HEK293 (cell line): ENCODE data around the gene WNT11.

Experiments used
- CTCF ChIA-PET: fragments of 350-600 bp; formaldehyde crosslinking; extraction: SDS; loops from one replicate; lab custom pipeline; 2021; ENCODE audit warnings: antibody characterized with exemption; lab: Yijun Ruan, JAX
- POLR2A ChIA-PET: fragments of 300-600 bp; formaldehyde crosslinking; extraction: SDS; loops from one replicate; lab custom pipeline; 2020; ENCODE audit warnings: antibody characterized with exemption, inconsistent platforms; lab: Yijun Ruan, JAX
- H3K27ac ChIP-seq: fragments of 200-500 bp; sonication (Bioruptor generic); 2 replicates; pipeline ENCODE4 v1.5.1; 2014; ENCODE audit warnings: low read depth, low read length, control low read depth, inconsistent platforms; ENCODE audit errors: extremely low read depth
- H3K36me3 ChIP-seq, 2 experiments: fragments of 200-500 bp in 1 of 2; sonication (Bioruptor generic) in 1 of 2; 1 replicate in 1 of 2; 2 replicates in 1 of 2; pipeline ENCODE4 v1.5.1; 2014 to 2017; ENCODE audit warnings: inconsistent platforms in 2 of 2, low read length in 2 of 2; ENCODE audit not compliant: control insufficient read depth in 2 of 2, insufficient read depth in 1 of 2
- H3K4me1 ChIP-seq: fragments of 200-500 bp; sonication (Bioruptor generic); 2 replicates; pipeline ENCODE4 v1.5.1; 2014; ENCODE audit warnings: mild to moderate bottlenecking, low read length, inconsistent platforms; ENCODE audit not compliant: control insufficient read depth, insufficient read depth
- H3K4me3 ChIP-seq: 2 replicates; pipeline ENCODE4 v1.5.1; 2011; ENCODE audit warnings: low read depth, mild to moderate bottlenecking, control low read depth, low read length, moderate library complexity
- H3K9me3 ChIP-seq: fragments of 200-500 bp; sonication (Bioruptor generic); 2 replicates; pipeline ENCODE4 v1.5.1; 2014; ENCODE audit warnings: low read depth, low read length, inconsistent platforms; ENCODE audit not compliant: control insufficient read depth, insufficient read depth
- GLI4 ChIP-seq: fragments of 450-650 bp; formaldehyde crosslinking; IDR thresholded peaks from 2 replicates; pipeline ENCODE4 v1.5.1; 2016; ENCODE audit warnings: missing biosample characterization, missing genetic modification characterization
- GLIS1 ChIP-seq: fragments of 450-650 bp; formaldehyde crosslinking; IDR thresholded peaks from 2 replicates; pipeline ENCODE4 v1.5.1; 2016; ENCODE audit warnings: missing biosample characterization, missing genetic modification characterization
- HOXA7 ChIP-seq: sonication (generic); formaldehyde crosslinking; IDR thresholded peaks from 2 replicates; pipeline ENCODE4 v1.8.1; 2022; ENCODE audit warnings: missing genetic modification reagents, borderline replicate concordance
- OSR2 ChIP-seq: fragments of 450-650 bp; formaldehyde crosslinking; IDR thresholded peaks from 2 replicates; pipeline ENCODE4 v1.5.1; 2016; ENCODE audit warnings: missing biosample characterization, missing genetic modification characterization
- REPIN1 ChIP-seq: fragments of 450-650 bp; formaldehyde crosslinking; IDR thresholded peaks from 2 replicates; pipeline ENCODE4 v1.5.1; 2017; ENCODE audit warnings: missing biosample characterization, missing genetic modification characterization, low read depth
- SETDB1 ChIP-seq: IDR thresholded peaks from one replicate; pipeline ENCODE4 v1.6.1; 2017; ENCODE audit warnings: mild to moderate bottlenecking, low read length, moderate library complexity, mixed read lengths; ENCODE audit not compliant: insufficient read length
- YY1 ChIP-seq: fragments of 450-650 bp; formaldehyde crosslinking; IDR thresholded peaks from 2 replicates; pipeline ENCODE4 v1.5.1; 2018; ENCODE audit warnings: missing biosample characterization, missing genetic modification characterization
- ZBTB20 ChIP-seq: fragments of 450-650 bp; formaldehyde crosslinking; IDR thresholded peaks from 2 replicates; pipeline ENCODE4 v1.5.1; 2016; ENCODE audit warnings: missing biosample characterization, missing genetic modification characterization
- ZNF146 ChIP-seq: fragments of 450-650 bp; formaldehyde crosslinking; IDR thresholded peaks from 2 replicates; pipeline ENCODE4 v1.5.1; 2016; ENCODE audit warnings: missing biosample characterization, missing genetic modification characterization
- ZNF169 ChIP-seq: fragments of 450-650 bp; formaldehyde crosslinking; IDR thresholded peaks from 2 replicates; pipeline ENCODE4 v1.5.1; 2016; ENCODE audit warnings: missing biosample characterization, missing genetic modification characterization
- ZNF214 ChIP-seq: fragments of 450-650 bp; formaldehyde crosslinking; IDR thresholded peaks from 2 replicates; pipeline ENCODE4 v1.5.1; 2017; ENCODE audit warnings: missing biosample characterization, mild to moderate bottlenecking, missing genetic modification characterization, borderline replicate concordance
- ZNF248 ChIP-seq: fragments of 450-650 bp; formaldehyde crosslinking; IDR thresholded peaks from 2 replicates; pipeline ENCODE4 v1.5.1; 2017; ENCODE audit warnings: missing biosample characterization, missing genetic modification characterization
- ZNF274 ChIP-seq, 2 experiments: fragments of 200-500 bp in 1 of 2; fragments of 450-650 bp in 1 of 2; sonication (Bioruptor generic) in 1 of 2; formaldehyde crosslinking in 1 of 2; IDR thresholded peaks; 2 replicates each; pipeline versions ENCODE4 v1.5.1 to v1.6.1; 2014 to 2016; ENCODE audit warnings: borderline replicate concordance in 1 of 2, inconsistent platforms in 1 of 2, low read length in 1 of 2, missing biosample characterization in 1 of 2, missing genetic modification characterization in 1 of 2
- ZNF324 ChIP-seq: fragments of 450-650 bp; formaldehyde crosslinking; IDR thresholded peaks from 2 replicates; pipeline ENCODE4 v1.5.1; 2016; ENCODE audit warnings: missing biosample characterization, missing genetic modification characterization
- ZNF350 ChIP-seq: fragments of 450-650 bp; formaldehyde crosslinking; IDR thresholded peaks from 2 replicates; pipeline ENCODE4 v1.5.0; 2017; ENCODE audit warnings: missing biosample characterization, mild to moderate bottlenecking, missing genetic modification characterization
- ZNF426 ChIP-seq: fragments of 450-650 bp; formaldehyde crosslinking; IDR thresholded peaks from 2 replicates; pipeline ENCODE4 v1.5.1; 2017; ENCODE audit warnings: missing biosample characterization, missing genetic modification characterization, mild to moderate bottlenecking, inconsistent platforms, moderate library complexity
- ZNF501 ChIP-seq: fragments of 450-650 bp; formaldehyde crosslinking; IDR thresholded peaks from 2 replicates; pipeline ENCODE4 v1.5.1; 2016; ENCODE audit warnings: missing biosample characterization, missing genetic modification characterization
- ZNF571 ChIP-seq: fragments of 450-650 bp; formaldehyde crosslinking; IDR thresholded peaks from 2 replicates; pipeline ENCODE4 v1.5.0; 2017; ENCODE audit warnings: missing biosample characterization, missing genetic modification characterization
- ZNF585B ChIP-seq: fragments of 450-650 bp; formaldehyde crosslinking; IDR thresholded peaks from 2 replicates; pipeline ENCODE4 v1.5.1; 2016; ENCODE audit warnings: missing biosample characterization, missing genetic modification characterization
- ZNF596 ChIP-seq: fragments of 450-650 bp; IDR thresholded peaks from 2 replicates; pipeline ENCODE4 v1.5.0; 2018; ENCODE audit warnings: missing biosample characterization, mild to moderate bottlenecking, missing genetic modification characterization, moderate library complexity
- ZNF600 ChIP-seq: fragments of 450-650 bp; formaldehyde crosslinking; IDR thresholded peaks from 2 replicates; pipeline ENCODE4 v1.5.1; 2016; ENCODE audit warnings: missing biosample characterization, missing genetic modification characterization
- ZNF658 ChIP-seq: fragments of 450-650 bp; formaldehyde crosslinking; IDR thresholded peaks from 2 replicates; pipeline ENCODE4; 2016; ENCODE audit warnings: missing biosample characterization, missing genetic modification characterization
- ZSCAN23 ChIP-seq: fragments of 450-650 bp; formaldehyde crosslinking; IDR thresholded peaks from 2 replicates; pipeline ENCODE4 v1.5.1; 2016; ENCODE audit warnings: missing biosample characterization, missing genetic modification characterization
- ZXDB ChIP-seq: fragments of 450-650 bp; formaldehyde crosslinking; IDR thresholded peaks from 2 replicates; pipeline ENCODE4 v1.5.1; 2016; ENCODE audit warnings: missing biosample characterization, missing genetic modification characterization
- TF ChIP-seq, protein P1 (sequence below): fragments of 450-650 bp; formaldehyde crosslinking; IDR thresholded peaks from 2 replicates; pipeline ENCODE4 v1.5.1; 2016; ENCODE audit warnings: missing biosample characterization, missing genetic modification characterization, borderline replicate concordance
- TF ChIP-seq, protein P2 (sequence below): fragments of 450-650 bp; formaldehyde crosslinking; optimal IDR thresholded peaks from 2 replicates; pipeline ENCODE3; 2016; ENCODE audit warnings: missing biosample characterization, mild to moderate bottlenecking, missing genetic modification characterization
- TF ChIP-seq, protein P3 (sequence below): fragments of 450-650 bp; formaldehyde crosslinking; IDR thresholded peaks from 2 replicates; pipeline ENCODE4 v1.5.1; 2017; ENCODE audit warnings: missing biosample characterization, mild to moderate bottlenecking, missing genetic modification characterization, moderate library complexity
- TF ChIP-seq, protein P4 (sequence below): fragments of 450-650 bp; formaldehyde crosslinking; IDR thresholded peaks from 2 replicates; pipeline ENCODE4 v1.5.1; 2017; ENCODE audit warnings: missing biosample characterization, missing genetic modification characterization

The WNT11 gene

GRCh38 chr11:76161261-76161961 lies 44.9 kb downstream of the WNT11 start (continued):
- no peak for TF ChIP-seq ZNF324 (tag by site-specific recombination)
- TF ChIP-seq, protein P1, sequence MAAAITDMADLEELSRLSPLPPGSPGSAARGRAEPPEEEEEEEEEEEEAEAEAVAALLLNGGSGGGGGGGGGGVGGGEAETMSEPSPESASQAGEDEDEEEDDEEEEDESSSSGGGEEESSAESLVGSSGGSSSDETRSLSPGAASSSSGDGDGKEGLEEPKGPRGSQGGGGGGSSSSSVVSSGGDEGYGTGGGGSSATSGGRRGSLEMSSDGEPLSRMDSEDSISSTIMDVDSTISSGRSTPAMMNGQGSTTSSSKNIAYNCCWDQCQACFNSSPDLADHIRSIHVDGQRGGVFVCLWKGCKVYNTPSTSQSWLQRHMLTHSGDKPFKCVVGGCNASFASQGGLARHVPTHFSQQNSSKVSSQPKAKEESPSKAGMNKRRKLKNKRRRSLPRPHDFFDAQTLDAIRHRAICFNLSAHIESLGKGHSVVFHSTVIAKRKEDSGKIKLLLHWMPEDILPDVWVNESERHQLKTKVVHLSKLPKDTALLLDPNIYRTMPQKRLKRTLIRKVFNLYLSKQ (tag by site-specific recombination) = no peak
- TF ChIP-seq SETDB1 = no peak
- no peak for TF ChIP-seq GLI4 (tag by site-specific recombination)
- TF ChIP-seq ZNF571 (tag by site-specific recombination) = no peak
- peak; percentile 77 for TF ChIP-seq GLIS1
- TF ChIP-seq ZNF248 (tag by site-specific recombination) = no peak
- TF ChIP-seq, protein P2, sequence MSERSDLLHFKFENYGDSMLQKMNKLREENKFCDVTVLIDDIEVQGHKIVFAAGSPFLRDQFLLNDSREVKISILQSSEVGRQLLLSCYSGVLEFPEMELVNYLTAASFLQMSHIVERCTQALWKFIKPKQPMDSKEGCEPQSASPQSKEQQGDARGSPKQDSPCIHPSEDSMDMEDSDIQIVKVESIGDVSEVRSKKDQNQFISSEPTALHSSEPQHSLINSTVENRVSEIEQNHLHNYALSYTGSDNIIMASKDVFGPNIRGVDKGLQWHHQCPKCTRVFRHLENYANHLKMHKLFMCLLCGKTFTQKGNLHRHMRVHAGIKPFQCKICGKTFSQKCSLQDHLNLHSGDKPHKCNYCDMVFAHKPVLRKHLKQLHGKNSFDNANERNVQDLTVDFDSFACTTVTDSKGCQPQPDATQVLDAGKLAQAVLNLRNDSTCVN (tag by site-specific recombination) = no peak
- peak; percentile 30; the same call in 1 of the 2 replicates for TF ChIP-seq ZBTB20
- TF ChIP-seq ZNF658 = no peak

- Histone ChIP-seq H3K27ac (no peak overlapping the region), H3K4me1 (no peaks in the 10 kb centered on the region), H3K4me3 (no peak overlapping the region), H3K9me3 (no peaks in the 10 kb centered on the region), H3K36me3 (no peaks in the 10 kb centered on the region)
- TF ChIP-seq OSR2 (no peak), ZSCAN23 (tag by site-specific recombination) (no peak), ZNF501 (tag by site-specific recombination) (no peak), ZNF146 (no peak), ZNF585B (no peak), HOXA7 (no peak), REPIN1 (tag by site-specific recombination) (no peak), ZNF596 (tag by site-specific recombination) (no peak), ZXDB (tag by site-specific recombination) (no peak), ZNF600 (tag by site-specific recombination) (no peak), ZNF274 (IDR thresholded peaks at IDR 0.05; ENCODE audit: low read length) (no peak), ZNF274 (tag by site-specific recombination; IDR thresholded peaks at IDR 0.05; ENCODE audit: borderline replicate concordance) (no peak), ZNF214 (tag by site-specific recombination) (no peak), ZNF426 (tag by site-specific recombination) (no peak), ZNF169 (tag by site-specific recombination) (no peak), ZNF350 (tag by site-specific recombination) (no peak), YY1 (no peak)
- TF ChIP-seq, protein P3, sequence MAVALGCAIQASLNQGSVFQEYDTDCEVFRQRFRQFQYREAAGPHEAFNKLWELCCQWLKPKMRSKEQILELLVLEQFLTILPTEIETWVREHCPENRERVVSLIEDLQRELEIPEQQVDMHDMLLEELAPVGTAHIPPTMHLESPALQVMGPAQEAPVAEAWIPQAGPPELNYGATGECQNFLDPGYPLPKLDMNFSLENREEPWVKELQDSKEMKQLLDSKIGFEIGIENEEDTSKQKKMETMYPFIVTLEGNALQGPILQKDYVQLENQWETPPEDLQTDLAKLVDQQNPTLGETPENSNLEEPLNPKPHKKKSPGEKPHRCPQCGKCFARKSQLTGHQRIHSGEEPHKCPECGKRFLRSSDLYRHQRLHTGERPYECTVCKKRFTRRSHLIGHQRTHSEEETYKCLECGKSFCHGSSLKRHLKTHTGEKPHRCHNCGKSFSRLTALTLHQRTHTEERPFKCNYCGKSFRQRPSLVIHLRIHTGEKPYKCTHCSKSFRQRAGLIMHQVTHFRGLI (tag by site-specific recombination) = no peak
- TF ChIP-seq, protein P4, sequence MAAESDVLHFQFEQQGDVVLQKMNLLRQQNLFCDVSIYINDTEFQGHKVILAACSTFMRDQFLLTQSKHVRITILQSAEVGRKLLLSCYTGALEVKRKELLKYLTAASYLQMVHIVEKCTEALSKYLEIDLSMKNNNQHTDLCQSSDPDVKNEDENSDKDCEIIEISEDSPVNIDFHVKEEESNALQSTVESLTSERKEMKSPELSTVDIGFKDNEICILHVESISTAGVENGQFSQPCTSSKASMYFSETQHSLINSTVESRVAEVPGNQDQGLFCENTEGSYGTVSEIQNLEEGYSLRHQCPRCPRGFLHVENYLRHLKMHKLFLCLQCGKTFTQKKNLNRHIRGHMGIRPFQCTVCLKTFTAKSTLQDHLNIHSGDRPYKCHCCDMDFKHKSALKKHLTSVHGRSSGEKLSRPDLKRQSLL (tag by site-specific recombination) = no peak
- ChIA-PET CTCF (interaction anchor here (0.5 to 1.9 kb wide), 3 partner anchors 9 to 179 kb away, joined by 3 to 10 read pairs (median 3); no protein-coding TSS in a partner anchor), POLR2A (no interaction called here)
Observed at GRCh38 chr11:76160856-76161255, 45.4 kb downstream of the WNT11 start.
